Activated T-helper 1 cell treated with Interleukin-2 at 50 U/mL for 16 hours (primary cell): ENCODE data around the gene STAU1.
"Not testable (repeated sequence)": the region's sequence is repeated elsewhere in the genome, so short reads cannot be mapped to it uniquely, and the experiment has no call there.

Source experiments
- DNase-seq: peaks from one replicate; pipeline ENCODE4 v3.0.0-alpha.2; 2020; ENCODE audit warnings: low read depth

Gene STAU1

GRCh38 chr20:49165611-49166010, 22.5 kb downstream of the STAU1 start:
- no peak for DNase-seq

GRCh38 chr20:49163696-49164095, 24.4 kb downstream of the STAU1 start:
- no peak for DNase-seq

- no peak for DNase-seq
Observed at GRCh38 chr20:49161428-49162152, 26.5 kb downstream of the STAU1 start.

GRCh38 chr20:49160057-49160929, 27.8 kb downstream of the STAU1 start:
- no peak for DNase-seq

- DNase-seq, result no peak
Observed at GRCh38 chr20:49157146-49157545, 31.0 kb downstream of the STAU1 start.

- no peak for DNase-seq
Observed at GRCh38 chr20:49156481-49156880, 31.7 kb downstream of the STAU1 start.

- no peak for DNase-seq
Observed at GRCh38 chr20:49151436-49151835, 36.7 kb downstream of the STAU1 start.

GRCh38 chr20:49149281-49150045, 38.7 kb downstream of the STAU1 start:
- no peak for DNase-seq

- no peak for DNase-seq
Observed at GRCh38 chr20:49148601-49149000, 39.5 kb downstream of the STAU1 start.

GRCh38 chr20:49147296-49147695, 40.8 kb downstream of the STAU1 start:
- DNase-seq, result no peak

- DNase-seq, result no peak
Observed at GRCh38 chr20:49146442-49147225, 41.5 kb downstream of the STAU1 start.

GRCh38 chr20:49140834-49141233, 47.3 kb downstream of the STAU1 start:
- no peak for DNase-seq

- DNase-seq, result no peak
Observed at GRCh38 chr20:49140411-49140810, 47.7 kb downstream of the STAU1 start.

- DNase-seq, result no peak
Observed at GRCh38 chr20:49138431-49138830, 49.7 kb downstream of the STAU1 start.

- DNase-seq, result no peak
Observed at GRCh38 chr20:49136817-49137571, 51.1 kb downstream of the STAU1 start.

GRCh38 chr20:49134797-49135196, 53.3 kb downstream of the STAU1 start:
- DNase-seq, result not testable (repeated sequence)

- DNase-seq, result no peak
Observed at GRCh38 chr20:49133571-49133970, 54.6 kb downstream of the STAU1 start.

GRCh38 chr20:49132995-49133478, 55.1 kb downstream of the STAU1 start:
- DNase-seq, result no peak

GRCh38 chr20:49123982-49124381, 64.2 kb downstream of the STAU1 start:
- no peak for DNase-seq

- no peak for DNase-seq
Observed at GRCh38 chr20:49122920-49123319, 65.2 kb downstream of the STAU1 start.

GRCh38 chr20:49119988-49120387, 68.1 kb downstream of the STAU1 start:
- DNase-seq, result no peak
